Measurements from ENCODE around the gene SH3RF2. TPM values are rescaled to one million over a fixed set of nuclear protein-coding genes. Genes with fewer than 3 reads are reported as not detected.

The SH3RF2 gene
- total RNA-seq, 2 experiments from 2014 or later = not detected

DNA sequence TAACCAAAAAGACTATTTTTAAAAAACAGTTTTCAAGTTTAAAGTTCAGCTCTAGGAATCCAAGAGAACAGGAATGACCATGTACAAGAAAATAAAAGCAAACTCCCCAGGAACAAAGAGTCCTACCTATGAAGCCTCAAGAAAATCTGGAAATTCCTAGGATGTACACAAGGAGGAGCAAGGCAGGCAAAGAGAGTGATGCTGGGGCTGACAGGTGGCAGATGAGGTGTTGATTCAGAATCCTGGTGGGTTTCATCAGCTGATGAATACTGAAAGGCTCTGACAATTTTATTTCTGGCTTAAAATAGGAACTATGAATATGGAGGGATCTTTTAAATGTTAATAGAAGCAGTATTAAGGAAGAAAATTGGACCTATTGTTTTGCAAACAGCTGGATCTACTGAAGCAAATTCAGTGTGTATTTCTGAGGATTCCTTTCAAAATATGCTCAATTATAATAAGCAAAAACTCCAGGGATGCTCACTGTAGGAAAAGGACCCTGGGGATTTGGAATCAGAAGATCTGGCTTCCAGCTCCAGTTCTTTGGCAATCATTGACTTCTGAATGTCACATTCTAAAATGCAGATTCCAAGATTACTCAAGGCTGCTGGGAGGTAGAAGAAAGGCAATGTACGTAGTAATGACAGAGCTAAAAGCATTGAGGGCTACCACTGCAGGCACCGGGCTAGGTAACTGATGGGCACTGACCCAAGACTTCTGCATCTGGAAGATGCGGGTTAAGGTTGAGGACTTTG is 28.0 kb upstream of the SH3RF2 start:
- no TSS peak for BruUV-seq (replicated peaks)
- H2AFZ ChIP-seq (ENCODE audit: low read length) = no peak overlapping the region
- no peaks in the 10 kb centered on the region for H3K9me2 ChIP-seq (ENCODE audit: insufficient read depth, low read length)
- H3K4me3 ChIP-seq (ENCODE audit: low read depth, low read length, poor library complexity, severe bottlenecking) = no peak overlapping the region
- TF ChIP-seq CTCF (conservative IDR thresholded peaks at IDR 0.05; ENCODE audit: low read length) (no peak), EZH2phosphoT487 (IDR thresholded peaks at IDR 0.05; ENCODE audit: borderline replicate concordance, low read depth, low read length) (no peak)
- H3K79me2 ChIP-seq (ENCODE audit: insufficient read depth, low read depth, low read length) = no peaks in the 10 kb centered on the region
- ChIA-PET CTCF (ENCODE audit: unreplicated experiment) (no interaction called here), POLR2A (interaction anchor here (0.8 kb wide), 1 partner anchor 40 kb away, joined by 3 read pairs; no protein-coding TSS in a partner anchor)
- no peak overlapping the region for H3K27ac ChIP-seq (ENCODE audit: low read depth, low read length, poor library complexity, severe bottlenecking)
- H3K4me2 ChIP-seq (ENCODE audit: low read length) = no peak overlapping the region
- H3K36me3 ChIP-seq (ENCODE audit: insufficient read depth, low read length) = no peaks in the 10 kb centered on the region
- DNase-seq (ENCODE audit: low spot score) = no peak
- no peaks in the 10 kb centered on the region for H3K4me1 ChIP-seq (ENCODE audit: insufficient read depth, low read length, poor library complexity, severe bottlenecking)
- H4K20me1 ChIP-seq (ENCODE audit: insufficient read depth, low read length) = no peaks in the 10 kb centered on the region
- intact Hi-C loops (cut with micrococcal nuclease; ENCODE audit: unreplicated experiment) = no loop called here
- no peaks in the 10 kb centered on the region for H3K9me3 ChIP-seq (ENCODE audit: low read length)

GRCh38 chr5:145911164-145911563 is 25.2 kb upstream of the SH3RF2 start:
- no peaks in the 10 kb centered on the region for H3K36me3 ChIP-seq (ENCODE audit: insufficient read depth, low read length)
- no peak for DNase-seq (ENCODE audit: low spot score)
- no peak overlapping the region for H3K4me3 ChIP-seq (ENCODE audit: low read depth, low read length, poor library complexity, severe bottlenecking)
- H3K4me2 ChIP-seq (ENCODE audit: low read length) = no peak overlapping the region
- H3K9me3 ChIP-seq (ENCODE audit: low read length) = no peaks in the 10 kb centered on the region
- no peak overlapping the region for H3K27ac ChIP-seq (ENCODE audit: low read depth, low read length, poor library complexity, severe bottlenecking)
- H4K20me1 ChIP-seq (ENCODE audit: insufficient read depth, low read length) = no peaks in the 10 kb centered on the region
- BruUV-seq (replicated peaks) = no TSS peak
- no peak overlapping the region for H2AFZ ChIP-seq (ENCODE audit: low read length)
- CTCF ChIA-PET (ENCODE audit: unreplicated experiment) = no interaction called here
- no peaks in the 10 kb centered on the region for H3K79me2 ChIP-seq (ENCODE audit: insufficient read depth, low read depth, low read length)
- POLR2A ChIA-PET = no interaction called here
- no peaks in the 10 kb centered on the region for H3K4me1 ChIP-seq (ENCODE audit: insufficient read depth, low read length, poor library complexity, severe bottlenecking)
- no peak for TF ChIP-seq CTCF (conservative IDR thresholded peaks at IDR 0.05; ENCODE audit: low read length)
- no peak for TF ChIP-seq EZH2phosphoT487 (IDR thresholded peaks at IDR 0.05; ENCODE audit: borderline replicate concordance, low read depth, low read length)
- intact Hi-C loops (cut with micrococcal nuclease; ENCODE audit: unreplicated experiment) = no loop called here
- H3K9me2 ChIP-seq (ENCODE audit: insufficient read depth, low read length) = no peaks in the 10 kb centered on the region

GRCh38 chr5:145912019-145912418 is 24.4 kb upstream of the SH3RF2 start:
- Histone ChIP-seq H3K27ac (ENCODE audit: low read depth, low read length, poor library complexity, severe bottlenecking) (no peak overlapping the region), H3K4me1 (ENCODE audit: insufficient read depth, low read length, poor library complexity, severe bottlenecking) (no peaks in the 10 kb centered on the region), H3K36me3 (ENCODE audit: insufficient read depth, low read length) (no peaks in the 10 kb centered on the region), H3K79me2 (ENCODE audit: insufficient read depth, low read depth, low read length) (no peaks in the 10 kb centered on the region), H2AFZ (ENCODE audit: low read length) (no peak overlapping the region), H3K9me2 (ENCODE audit: insufficient read depth, low read length) (no peaks in the 10 kb centered on the region), H3K4me3 (ENCODE audit: low read depth, low read length, poor library complexity, severe bottlenecking) (no peak overlapping the region), H4K20me1 (ENCODE audit: insufficient read depth, low read length) (no peaks in the 10 kb centered on the region), H3K9me3 (ENCODE audit: low read length) (no peaks in the 10 kb centered on the region), H3K4me2 (ENCODE audit: low read length) (no peak overlapping the region)
- CTCF ChIA-PET (ENCODE audit: unreplicated experiment) = no interaction called here
- POLR2A ChIA-PET = no interaction called here
- BruUV-seq (replicated peaks) = no TSS peak
- TF ChIP-seq EZH2phosphoT487 (IDR thresholded peaks at IDR 0.05; ENCODE audit: borderline replicate concordance, low read depth, low read length) (no peak), CTCF (conservative IDR thresholded peaks at IDR 0.05; ENCODE audit: low read length) (no peak)
- intact Hi-C loops (cut with micrococcal nuclease; ENCODE audit: unreplicated experiment) = no loop called here
- DNase-seq (ENCODE audit: low spot score) = no peak

All from OCI-LY7 (cell line).